MCF 10A (cell line): ENCODE measurements around the gene ZNF592. TPM values are rescaled to one million over a fixed set of nuclear protein-coding genes. Genes with fewer than 3 reads are reported as not detected.
A peak's percentile ranks its signal among the peaks of the same experiment; 100 is the strongest.

Experiments
- BruUV-seq: library from RNA; stranded (reverse); fragments of 400-500 nt; replicated peaks from 2 replicates; lab custom pipeline; 2021; lab: Mats Ljungman, UMichigan
- CTCF ChIA-PET: fragments of 300-600 bp; sonication (Branson Sonifier 250); formaldehyde crosslinking; extraction: SDS; loops from one replicate; lab custom pipeline; 2021; ENCODE audit warnings: antibody characterized with exemption, inconsistent platforms; lab: Yijun Ruan, JAX
- POLR2A ChIA-PET: fragments of 300-600, 350-650 bp; sonication (Branson Sonifier 250); formaldehyde crosslinking; extraction: SDS; loops from one replicate; lab custom pipeline; 2020; ENCODE audit warnings: antibody characterized with exemption, inconsistent platforms; lab: Yijun Ruan, JAX
- DNase-seq: peaks from one replicate; pipeline ENCODE4 v3.0.0-alpha.2; 2018; ENCODE audit not compliant: unreplicated experiment
- H3K27ac Mint-ChIP-seq: one replicate; pipeline ENCODE4 v1.8.0; 2022; ENCODE audit warnings: mild to moderate bottlenecking, low read depth, mixed read lengths; ENCODE audit not compliant: unreplicated experiment
- H3K27me3 Mint-ChIP-seq: one replicate; pipeline ENCODE4 v1.8.0; 2022; ENCODE audit warnings: mixed read lengths; ENCODE audit not compliant: insufficient read depth, unreplicated experiment
- H3K36me3 Mint-ChIP-seq: one replicate; pipeline ENCODE4 v1.8.0; 2022; ENCODE audit warnings: mild to moderate bottlenecking, moderate library complexity, mixed read lengths; ENCODE audit not compliant: insufficient read depth, unreplicated experiment
- H3K4me1 Mint-ChIP-seq: one replicate; pipeline ENCODE4 v1.8.0; 2022; ENCODE audit warnings: mixed read lengths; ENCODE audit not compliant: insufficient read depth, unreplicated experiment
- H3K4me3 Mint-ChIP-seq: one replicate; pipeline ENCODE4 v1.8.0; 2022; ENCODE audit warnings: mild to moderate bottlenecking, moderate library complexity, mixed read lengths; ENCODE audit not compliant: unreplicated experiment
- H3K9me3 Mint-ChIP-seq: one replicate; pipeline ENCODE4 v1.8.0; 2022; ENCODE audit warnings: mixed read lengths; ENCODE audit not compliant: unreplicated experiment
- intact Hi-C: fragments of 100-400 bp; cut with micrococcal nuclease; formaldehyde crosslinking; loops from 2 replicates; pipeline ENCODE4 v1.14.1; 2022
- total RNA-seq: library from RNA; stranded (reverse); gene quantifications from 2 replicates; pipeline ENCODE4 v1.2.3, GENCODE V29; 2022
- TF ChIP-seq, protein P1 (sequence below): fragments of 200-600 bp; IDR thresholded peaks from one replicate; pipeline ENCODE4 v1.8.0; 2022; ENCODE audit warnings: antibody characterized with exemption, mild to moderate bottlenecking; ENCODE audit not compliant: unreplicated experiment

The ZNF592 gene
- total RNA-seq, 1 experiment from 2014 or later: 27.5 TPM

- ChIA-PET CTCF (no interaction called here), POLR2A (interaction anchor here (1.2 to 4.9 kb wide), 8 partner anchors 9 to 193 kb away, joined by 4 to 105 read pairs (median 10); partner anchors contain the start of genes SEC11A and ZSCAN2)
- TF ChIP-seq, protein P1, sequence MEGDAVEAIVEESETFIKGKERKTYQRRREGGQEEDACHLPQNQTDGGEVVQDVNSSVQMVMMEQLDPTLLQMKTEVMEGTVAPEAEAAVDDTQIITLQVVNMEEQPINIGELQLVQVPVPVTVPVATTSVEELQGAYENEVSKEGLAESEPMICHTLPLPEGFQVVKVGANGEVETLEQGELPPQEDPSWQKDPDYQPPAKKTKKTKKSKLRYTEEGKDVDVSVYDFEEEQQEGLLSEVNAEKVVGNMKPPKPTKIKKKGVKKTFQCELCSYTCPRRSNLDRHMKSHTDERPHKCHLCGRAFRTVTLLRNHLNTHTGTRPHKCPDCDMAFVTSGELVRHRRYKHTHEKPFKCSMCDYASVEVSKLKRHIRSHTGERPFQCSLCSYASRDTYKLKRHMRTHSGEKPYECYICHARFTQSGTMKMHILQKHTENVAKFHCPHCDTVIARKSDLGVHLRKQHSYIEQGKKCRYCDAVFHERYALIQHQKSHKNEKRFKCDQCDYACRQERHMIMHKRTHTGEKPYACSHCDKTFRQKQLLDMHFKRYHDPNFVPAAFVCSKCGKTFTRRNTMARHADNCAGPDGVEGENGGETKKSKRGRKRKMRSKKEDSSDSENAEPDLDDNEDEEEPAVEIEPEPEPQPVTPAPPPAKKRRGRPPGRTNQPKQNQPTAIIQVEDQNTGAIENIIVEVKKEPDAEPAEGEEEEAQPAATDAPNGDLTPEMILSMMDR: no peak
- intact Hi-C loops: no loop called here
- Mint-ChIP-seq H3K9me3 (no peaks in the 10 kb centered on the region), H3K27me3 (no peaks in the 10 kb centered on the region), H3K4me1 (peaks cover 20% of the 10 kb centered on the region), H3K27ac (no peak overlapping the region), H3K36me3 (no peaks in the 10 kb centered on the region), H3K4me3 (peak overlapping the region; percentile 10)
- no TSS peak for BruUV-seq
- DNase-seq: no peak
Observed at GRCh38 chr15:84736375-84736774, 12.0 kb upstream of the ZNF592 start.

DNA sequence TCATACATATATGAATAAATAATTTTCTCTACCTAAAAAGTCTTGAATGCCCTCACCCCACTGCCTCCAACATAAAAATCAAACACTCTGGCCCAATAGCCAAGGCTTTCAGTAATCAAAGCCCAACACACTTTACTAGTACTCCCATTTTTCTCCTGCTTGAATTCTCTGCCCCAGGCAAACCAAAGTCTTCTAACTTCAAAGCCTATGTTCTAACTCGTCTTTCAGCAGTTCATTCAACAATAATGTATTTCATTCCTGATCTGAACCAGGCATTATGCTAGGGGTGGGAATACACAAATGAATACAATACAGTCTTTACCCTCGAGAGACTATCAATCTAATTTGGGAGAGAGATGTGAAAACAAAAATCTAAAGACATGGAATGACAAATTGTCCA lies 11.4 kb upstream of the ZNF592 start:
- TF ChIP-seq, protein P1: no peak
- no peak overlapping the region for H3K27ac Mint-ChIP-seq
- intact Hi-C loops: no loop called here

GRCh38 chr15:84740691-84741090 lies 7.7 kb upstream of the ZNF592 start:
- intact Hi-C loops: no loop called here

More for the DNA sequence above, 11.4 kb upstream of the ZNF592 start:
- BruUV-seq: no TSS peak
- Mint-ChIP-seq H3K36me3 (no peaks in the 10 kb centered on the region), H3K9me3 (no peaks in the 10 kb centered on the region), H3K4me3 (no peak overlapping the region), H3K27me3 (no peaks in the 10 kb centered on the region), H3K4me1 (peaks cover 20% of the 10 kb centered on the region)
- DNase-seq: no peak
- POLR2A ChIA-PET: interaction anchor here (1.0 to 3.2 kb wide), 3 partner anchors 11 to 99 kb away, joined by 3 to 31 read pairs (median 3); partner anchors contain the start of gene SEC11A
- CTCF ChIA-PET: interaction anchor here (0.6 kb wide), 1 partner anchor 149 kb away, joined by 3 read pairs; no protein-coding TSS in a partner anchor

DNA sequence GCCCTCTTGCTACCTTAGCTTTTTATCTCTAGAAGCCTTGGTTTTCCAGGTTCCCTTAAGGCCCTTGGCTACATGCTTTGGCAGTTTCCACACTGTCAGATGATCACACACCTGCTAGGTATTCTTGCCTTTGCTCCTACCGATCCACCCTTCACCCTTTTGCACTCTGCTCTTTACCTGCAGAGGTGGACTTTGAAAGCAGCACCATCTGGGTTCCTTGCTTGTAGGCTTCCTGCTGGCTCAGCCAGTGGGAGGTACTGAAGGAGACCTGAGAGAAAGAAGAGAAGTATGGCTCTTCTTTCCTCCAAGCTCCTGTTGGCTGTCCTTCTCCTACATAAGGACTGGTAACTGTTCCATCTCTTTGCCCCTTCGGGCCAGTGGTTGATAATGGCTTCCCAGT lies 7.3 kb upstream of the ZNF592 start:
- no peak for DNase-seq
- Mint-ChIP-seq H3K27ac (no peak overlapping the region), H3K9me3 (no peaks in the 10 kb centered on the region), H3K4me1 (peaks cover 13% of the 10 kb centered on the region), H3K4me3 (no peak overlapping the region), H3K27me3 (no peaks in the 10 kb centered on the region), H3K36me3 (no peaks in the 10 kb centered on the region)
- CTCF ChIA-PET: no interaction called here
- intact Hi-C loops: no loop called here
- BruUV-seq: no TSS peak
- TF ChIP-seq, protein P1: no peak
- POLR2A ChIA-PET: interaction anchor here (5.6 kb wide), 1 partner anchor 25 kb away, joined by 32 read pairs; the partner anchor contains the start of gene SEC11A

More at GRCh38 chr15:84740691-84741090, 7.7 kb upstream of the ZNF592 start:
- Mint-ChIP-seq H3K4me3 (no peak overlapping the region), H3K4me1 (peaks cover 14% of the 10 kb centered on the region), H3K27me3 (no peaks in the 10 kb centered on the region), H3K27ac (no peak overlapping the region), H3K36me3 (no peaks in the 10 kb centered on the region), H3K9me3 (no peaks in the 10 kb centered on the region)
- TF ChIP-seq, protein P1: no peak
- DNase-seq: no peak
- BruUV-seq: no TSS peak
- ChIA-PET CTCF (interaction anchor here (1.2 kb wide), 1 partner anchor 29 kb away, joined by 5 read pairs; no protein-coding TSS in a partner anchor), POLR2A (interaction anchor here (5.6 kb wide), 1 partner anchor 24 kb away, joined by 32 read pairs; the partner anchor contains the start of gene SEC11A)
